ENCODE measurements around the gene SLIT3.

The SLIT3 gene

DNA sequence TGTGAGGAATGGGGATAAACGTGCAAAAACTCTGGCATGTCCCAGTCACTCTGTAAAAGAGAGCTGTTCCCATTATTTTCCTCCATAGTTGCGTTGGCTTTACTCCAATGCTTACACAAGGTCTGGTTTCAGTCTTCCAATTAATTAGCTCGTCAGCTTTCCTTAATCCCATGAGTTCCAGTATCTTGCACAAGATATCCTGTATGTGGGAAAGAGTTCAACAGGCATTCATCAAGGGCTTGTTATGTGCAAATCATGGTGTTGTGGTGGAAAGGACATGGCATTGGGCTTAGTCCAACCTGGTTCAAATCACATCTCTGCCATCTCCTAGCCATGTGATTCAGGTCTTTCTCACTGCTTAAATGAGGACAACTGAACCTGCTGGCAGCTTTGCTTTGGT is 644.3 kb downstream of the SLIT3 start:
- Histone ChIP-seq H3K9me3 (ENCODE audit: insufficient read depth, low read length) (no peaks in the 10 kb centered on the region), H3K4me2 (ENCODE audit: low read length) (no peak overlapping the region), H3K36me3 (replicated peaks; ENCODE audit: low read depth, low read length) (no peaks in the 10 kb centered on the region), H4K20me1 (ENCODE audit: insufficient read depth, low read length) (no peaks in the 10 kb centered on the region), H2AFZ (ENCODE audit: low read depth, low read length) (no peak overlapping the region), H3K4me3 (ENCODE audit: low read length) (no peak overlapping the region), H3K9ac (ENCODE audit: low read length) (no peak overlapping the region), H3K27ac (ENCODE audit: low read length) (no peak overlapping the region), H3K27me3 (ENCODE audit: low read depth, low read length) (peaks cover 4% of the 10 kb centered on the region; the same call in 1 of the 2 replicates), H3K4me1 (ENCODE audit: low read length) (no peaks in the 10 kb centered on the region), H3K79me2 (ENCODE audit: low read length) (no peaks in the 10 kb centered on the region)
- TF ChIP-seq EZH2phosphoT487 (IDR thresholded peaks at IDR 0.05; ENCODE audit: low read depth): no peak
- TF ChIP-seq CTCF (IDR thresholded peaks at IDR 0.05; ENCODE audit: low read depth, low read length): no peak

GRCh38 chr5:168655316-168655715 is 645.6 kb downstream of the SLIT3 start:
- H3K4me2 ChIP-seq (ENCODE audit: low read length): no peak overlapping the region
- H3K9ac ChIP-seq (ENCODE audit: low read length): no peak overlapping the region

GRCh38 chr5:168654211-168654721 is 646.7 kb downstream of the SLIT3 start:
- H3K9ac ChIP-seq (ENCODE audit: low read length): no peak overlapping the region
- peaks cover 16% of the 10 kb centered on the region for H3K27me3 ChIP-seq (ENCODE audit: low read depth, low read length)
- no peak overlapping the region for H3K4me2 ChIP-seq (ENCODE audit: low read length)
- no peak for TF ChIP-seq EZH2phosphoT487 (IDR thresholded peaks at IDR 0.05; ENCODE audit: low read depth)
- no peak overlapping the region for H2AFZ ChIP-seq (ENCODE audit: low read depth, low read length)
- no peaks in the 10 kb centered on the region for H4K20me1 ChIP-seq (ENCODE audit: insufficient read depth, low read length)
- H3K4me1 ChIP-seq (ENCODE audit: low read length): no peaks in the 10 kb centered on the region
- H3K4me3 ChIP-seq (ENCODE audit: low read length): no peak overlapping the region
- no peaks in the 10 kb centered on the region for H3K36me3 ChIP-seq (replicated peaks; ENCODE audit: low read depth, low read length)
- H3K79me2 ChIP-seq (ENCODE audit: low read length): no peaks in the 10 kb centered on the region
- H3K27ac ChIP-seq (ENCODE audit: low read length): no peak overlapping the region
- H3K9me3 ChIP-seq (ENCODE audit: insufficient read depth, low read length): no peaks in the 10 kb centered on the region

More at GRCh38 chr5:168655316-168655715, 645.6 kb downstream of the SLIT3 start:
- Histone ChIP-seq H3K27ac (ENCODE audit: low read length) (no peak overlapping the region), H3K79me2 (ENCODE audit: low read length) (no peaks in the 10 kb centered on the region), H3K4me1 (ENCODE audit: low read length) (no peaks in the 10 kb centered on the region), H2AFZ (ENCODE audit: low read depth, low read length) (no peak overlapping the region), H4K20me1 (ENCODE audit: insufficient read depth, low read length) (no peaks in the 10 kb centered on the region), H3K9me3 (ENCODE audit: insufficient read depth, low read length) (no peaks in the 10 kb centered on the region), H3K4me3 (ENCODE audit: low read length) (no peak overlapping the region), H3K27me3 (ENCODE audit: low read depth, low read length) (peaks cover 8% of the 10 kb centered on the region), H3K36me3 (replicated peaks; ENCODE audit: low read depth, low read length) (no peaks in the 10 kb centered on the region)
- TF ChIP-seq CTCF (IDR thresholded peaks at IDR 0.05; ENCODE audit: low read depth, low read length): no peak
- no peak for TF ChIP-seq EZH2phosphoT487 (IDR thresholded peaks at IDR 0.05; ENCODE audit: low read depth)

DNA sequence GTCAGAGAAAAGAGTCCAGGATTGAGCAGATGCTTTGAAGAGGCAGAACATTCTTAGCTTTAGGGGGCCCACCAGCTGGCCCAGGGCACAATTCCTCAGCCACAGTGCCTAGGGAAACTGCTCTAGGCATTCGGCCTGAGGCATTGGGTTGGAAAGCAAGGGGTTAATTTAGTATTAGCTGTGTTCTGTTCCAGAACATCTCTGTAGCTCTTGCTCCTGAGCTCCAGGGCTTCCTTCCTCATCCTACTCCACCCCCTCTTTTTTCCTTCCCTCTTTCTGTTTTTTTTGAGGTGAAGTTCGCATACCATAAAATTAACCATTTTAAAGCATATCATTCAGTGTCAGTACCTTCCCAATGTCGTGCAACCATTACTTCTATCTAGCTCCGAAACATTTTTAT is 647.3 kb downstream of the SLIT3 start:
- Histone ChIP-seq H2AFZ (ENCODE audit: low read depth, low read length) (no peak overlapping the region), H3K36me3 (replicated peaks; ENCODE audit: low read depth, low read length) (no peaks in the 10 kb centered on the region), H4K20me1 (ENCODE audit: insufficient read depth, low read length) (no peaks in the 10 kb centered on the region), H3K27me3 (ENCODE audit: low read depth, low read length) (peaks cover 16% of the 10 kb centered on the region), H3K4me3 (ENCODE audit: low read length) (no peak overlapping the region), H3K27ac (ENCODE audit: low read length) (no peak overlapping the region), H3K79me2 (ENCODE audit: low read length) (no peaks in the 10 kb centered on the region), H3K9ac (ENCODE audit: low read length) (no peak overlapping the region), H3K9me3 (ENCODE audit: insufficient read depth, low read length) (no peaks in the 10 kb centered on the region), H3K4me2 (ENCODE audit: low read length) (no peak overlapping the region), H3K4me1 (ENCODE audit: low read length) (no peaks in the 10 kb centered on the region)
- TF ChIP-seq EZH2phosphoT487 (IDR thresholded peaks at IDR 0.05; ENCODE audit: low read depth) (no peak), CTCF (IDR thresholded peaks at IDR 0.05; ENCODE audit: low read depth, low read length) (no peak)
